Posterior vena cava (tissue), 2 donors: ENCODE data around the gene ILK. TPM values are rescaled to one million over a fixed set of nuclear protein-coding genes. Genes with fewer than 3 reads are reported as not detected.

ENCODE experiments used
- DNase-seq: peaks from one replicate; pipeline ENCODE4 v3.0.0-alpha.2; 2020; ENCODE audit warnings: low spot score
- intact Hi-C, 2 donors: fragments of 100-400 bp; cut with DNase I; formaldehyde crosslinking; loops; one replicate each; pipeline versions ENCODE4 v1.14.1 to v1.14.2; 2022 to 2023
- long read RNA-seq, 2 donors: library from polyadenylated mRNA; unstranded; transcript quantifications; one replicate each; pipeline ENCODE4 v2.0.0, GENCODE V29; 2020 to 2021
- total RNA-seq, 2 donors: library from RNA; stranded (reverse); fragmentation: NEBNext Ultra II Directional; extraction: Animal tissue kit (Norgen Biotek cat#: 25700); gene quantifications; one replicate each; pipeline ENCODE4 v1.2.1, GENCODE V29; 2021
- donor health status: DM: yes; HTN: yes; CAD: no.
- donor health status: DM: yes; HTN: yes; CAD: no.

ILK gene
- 100 to 1,000 TPM; 340 to 384 TPM for total RNA-seq
- long read RNA-seq, donor 1, transcript ILK-202 (12 exons, 2,074 nt): minor isoform, 12 of 332 reads
- long read RNA-seq, donor 1, transcript ILK-203 (13 exons, 1,692 nt): major isoform, 207 of 332 reads
- long read RNA-seq, donor 1, transcript ILK-212 (12 exons, 1,617 nt): minor isoform, 6 of 332 reads
- long read RNA-seq, donor 1, transcript ILK-201 (13 exons, 1,802 nt): minor isoform, 69 of 332 reads
- long read RNA-seq, donor 1, partial matches to known transcripts: 13 of 332 reads
- long read RNA-seq, donor 1, other reads (novel, unspliced or antisense): 24 of 332 reads
- long read RNA-seq, donor 2, transcript ILK-202 (12 exons, 2,074 nt): minor isoform, 105 of 2,388 reads
- long read RNA-seq, donor 2, transcript ILK-203 (13 exons, 1,692 nt): major isoform, 1,363 of 2,388 reads
- long read RNA-seq, donor 2, transcript ILK-201 (13 exons, 1,802 nt): minor isoform, 591 of 2,388 reads
- long read RNA-seq, donor 2, transcript ILK-212 (12 exons, 1,617 nt): minor isoform, 34 of 2,388 reads
- long read RNA-seq, donor 2, partial matches to known transcripts: 81 of 2,388 reads
- long read RNA-seq, donor 2, other reads (novel, unspliced or antisense): 203 of 2,388 reads

DNA sequence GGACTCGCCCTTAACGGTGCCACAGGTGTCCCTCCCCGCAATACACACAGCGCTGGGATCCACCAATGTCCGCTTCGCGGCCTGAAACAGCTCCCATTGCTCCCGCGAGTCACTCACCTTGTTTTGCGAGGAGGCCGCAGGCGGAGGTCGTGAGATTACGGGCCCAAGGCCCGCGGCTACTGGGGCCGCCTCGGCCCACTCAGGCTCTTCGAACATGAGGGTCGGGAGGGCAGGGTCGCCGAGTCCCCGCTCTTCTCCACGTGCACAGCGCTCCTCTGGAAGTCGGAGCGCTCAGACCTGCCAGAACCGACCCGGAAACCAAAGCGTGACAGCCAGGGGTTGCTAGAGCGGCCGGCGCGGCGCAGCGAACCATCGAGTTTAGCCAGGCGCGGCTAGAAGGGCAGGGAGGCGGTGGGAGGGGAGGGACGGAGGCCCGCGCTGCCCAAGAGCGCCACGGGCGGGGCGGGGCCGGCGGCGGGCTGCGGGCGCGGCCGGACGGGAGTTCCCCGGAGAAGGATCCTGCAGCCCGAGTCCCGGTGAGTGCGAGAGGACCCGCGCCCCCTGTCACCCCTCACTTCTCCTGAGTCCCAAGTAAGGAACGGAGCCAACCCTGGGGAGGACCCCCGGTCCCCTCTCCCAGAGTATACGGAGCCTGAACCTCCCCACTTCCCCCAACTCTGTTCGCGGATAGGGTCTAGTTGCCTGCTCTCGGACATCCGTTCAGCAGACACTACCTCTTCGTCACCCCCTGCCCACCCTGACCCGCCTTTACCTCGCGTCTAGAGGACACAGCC, at the start of gene ILK, which contains the start of gene RRP8:
TSS of gene ILK (plus strand) at position 488 of the 794 bp plus-strand sequence. CDS start 498 bp downstream, outside the sequence.
TSS of gene RRP8 (minus strand) at position 330 of the 794 bp plus-strand sequence. CDS start at position 216, 114 bp downstream.
- intact Hi-C loops: no loop called here
- peak; percentile 98 for DNase-seq

DNA sequence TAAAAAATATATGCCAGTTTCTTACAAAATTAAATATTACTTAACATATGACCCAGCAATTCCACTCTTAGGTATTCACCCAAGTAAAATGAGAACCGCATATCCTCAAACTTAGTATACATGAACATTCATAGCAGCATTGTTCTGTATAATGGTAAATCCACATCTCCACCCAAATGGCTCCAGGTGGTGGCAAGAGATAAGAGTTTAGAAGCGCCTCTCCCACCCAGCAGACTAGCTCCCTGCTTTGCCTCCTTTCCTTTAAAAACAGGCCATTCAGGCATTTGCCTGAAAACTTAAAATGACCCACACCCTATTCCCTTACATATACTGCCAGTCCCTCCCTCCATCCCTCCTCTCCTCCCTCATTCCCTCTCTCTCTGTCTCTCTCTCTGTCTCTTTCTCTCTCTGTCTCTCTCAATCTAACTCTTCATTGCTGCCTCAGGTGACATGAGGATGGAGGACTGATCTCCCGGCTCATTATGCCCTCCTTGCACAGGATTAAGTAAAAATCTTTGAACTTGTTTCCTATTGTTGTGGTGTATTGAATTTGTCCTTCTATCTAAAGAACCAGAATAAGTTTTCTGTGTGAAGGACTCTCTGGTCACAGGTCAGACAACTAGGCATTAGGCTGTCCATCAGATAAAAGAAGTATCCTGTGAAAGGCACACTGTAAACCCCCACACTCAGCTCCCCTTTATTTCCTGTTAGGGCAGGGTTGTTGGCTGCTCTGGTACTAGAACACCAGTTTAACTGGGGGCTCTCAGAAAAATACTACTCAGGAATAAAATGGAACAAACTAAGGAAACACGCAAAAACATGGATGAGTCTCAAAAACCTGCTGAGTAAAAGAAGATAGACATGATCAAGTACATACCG, 48.5 kb upstream of the ILK start:
- intact Hi-C loops: no loop called here
- DNase-seq: no peak

DNA sequence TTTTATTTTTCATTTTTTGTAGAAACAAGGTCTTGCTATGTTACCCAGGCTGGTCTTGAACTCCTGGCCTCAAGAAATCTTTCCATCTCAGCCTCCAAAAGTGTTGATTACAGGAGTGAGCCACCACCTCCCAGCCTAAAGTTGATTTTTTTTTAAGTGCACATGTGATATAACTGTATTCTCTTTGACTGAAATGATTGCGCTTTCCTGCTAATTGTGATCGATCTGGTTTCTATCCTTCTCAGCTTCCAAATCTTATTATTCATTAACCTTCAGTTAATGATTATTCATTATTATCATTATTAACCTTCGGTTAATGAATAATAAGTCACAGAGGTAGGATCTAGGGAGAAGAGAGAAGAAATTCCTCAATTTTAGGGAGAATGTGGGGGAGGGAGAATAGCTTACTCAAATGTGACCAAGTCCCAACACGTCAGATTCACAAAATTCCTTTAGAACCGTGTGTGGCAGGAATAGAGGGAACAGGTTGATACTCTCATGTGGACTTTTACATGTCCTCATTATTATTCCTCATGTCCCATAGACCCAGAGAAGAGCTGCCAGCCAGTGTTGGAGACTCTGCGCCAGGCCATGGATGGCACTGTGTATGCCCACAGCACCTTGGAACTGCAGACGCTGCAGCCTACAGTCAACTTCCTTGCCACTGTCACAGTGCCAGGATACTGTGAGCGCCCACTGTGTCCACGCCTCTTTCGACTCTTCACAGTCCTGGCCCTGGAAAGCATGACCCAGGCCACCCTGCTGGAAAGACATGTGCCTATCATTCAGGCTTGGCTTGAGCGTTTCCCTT, 47.2 kb upstream of the ILK start:
- intact Hi-C loops: no loop called here
- DNase-seq: no peak

DNA sequence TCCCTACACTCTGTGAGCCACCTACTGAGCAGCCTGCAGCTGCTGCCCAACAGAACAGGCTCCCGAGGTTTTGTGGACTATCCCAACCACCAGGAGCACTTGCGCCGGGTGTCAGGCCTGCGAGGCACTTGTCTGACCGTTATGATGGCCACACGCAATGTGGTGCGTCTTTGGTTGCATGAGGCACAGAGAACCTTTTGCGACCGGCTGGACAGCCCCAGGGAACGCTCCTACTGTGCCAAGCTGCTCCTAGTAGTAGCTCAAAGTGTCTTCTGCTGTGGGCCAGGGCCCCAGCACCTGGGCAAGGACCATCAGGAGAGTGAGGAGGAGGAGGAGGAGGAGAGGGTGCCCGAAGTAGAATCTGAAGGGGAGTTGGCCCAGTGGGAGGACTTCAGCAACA, 46.5 kb upstream of the ILK start:
- intact Hi-C loops: no loop called here
- DNase-seq: no peak

DNA sequence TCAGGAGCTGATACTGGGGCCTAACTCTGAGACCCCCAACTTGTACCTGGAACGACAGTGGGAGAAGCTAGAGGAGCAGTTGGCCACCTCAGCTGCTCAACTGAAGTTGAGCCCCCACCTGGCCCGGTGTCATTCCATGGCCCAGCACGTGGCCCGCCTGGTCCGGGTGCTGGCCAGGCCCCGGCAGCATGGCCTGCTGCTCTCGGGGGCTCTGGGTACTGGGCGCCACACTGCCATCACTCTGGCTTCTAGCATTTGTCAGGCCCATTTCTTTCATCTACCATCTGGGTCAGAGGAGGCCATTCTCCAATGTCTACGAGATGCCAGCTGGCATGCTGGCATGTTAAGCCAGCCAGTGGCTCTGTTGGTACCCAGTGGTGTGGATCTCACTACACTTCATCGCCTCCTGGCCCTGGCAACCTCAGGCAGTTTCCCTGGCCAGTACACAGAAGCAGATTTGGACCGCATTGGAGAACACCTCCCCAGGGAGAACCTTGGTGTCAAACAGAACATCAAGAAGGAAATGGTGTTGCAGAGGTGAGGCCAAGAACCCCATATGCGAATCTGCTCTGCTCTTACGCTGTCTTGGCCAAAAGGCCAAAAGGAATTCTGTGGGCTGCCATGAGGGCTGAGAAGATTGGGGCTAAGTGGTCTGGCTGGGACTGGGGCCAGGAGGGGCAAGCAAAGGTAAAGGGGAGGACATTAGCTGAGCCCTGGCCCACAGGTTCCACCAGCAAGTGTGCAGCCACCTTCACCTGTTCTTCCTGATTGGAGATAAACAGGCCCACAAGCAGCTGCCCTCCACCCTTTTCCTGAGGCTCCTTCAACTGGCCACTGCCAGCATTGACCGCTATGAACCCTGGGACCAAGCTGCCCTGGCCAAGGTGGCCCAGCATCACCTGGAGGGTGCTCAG, 45.6 kb upstream of the ILK start:
- DNase-seq: no peak
- intact Hi-C loops: no loop called here

DNA sequence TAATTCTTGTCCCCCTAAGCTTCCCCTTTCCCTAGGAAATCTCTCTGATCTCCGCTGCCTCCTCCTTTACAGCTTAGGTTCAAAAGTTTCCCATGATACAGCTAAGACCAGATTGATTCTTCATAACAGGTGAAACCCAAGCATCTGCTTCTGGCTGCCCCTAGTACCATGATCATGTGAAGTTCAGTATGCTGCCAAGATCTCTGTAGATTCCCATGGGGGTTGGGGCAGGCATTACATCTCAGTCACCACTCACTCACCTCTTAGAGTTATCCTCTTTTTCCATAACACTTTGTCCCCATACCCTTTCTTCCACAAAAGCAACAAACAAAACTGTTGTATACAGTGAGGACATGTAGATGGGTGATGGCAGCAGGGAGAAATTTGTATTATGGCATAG, 44.2 kb upstream of the ILK start:
- intact Hi-C loops: no loop called here
- DNase-seq: no peak

DNA sequence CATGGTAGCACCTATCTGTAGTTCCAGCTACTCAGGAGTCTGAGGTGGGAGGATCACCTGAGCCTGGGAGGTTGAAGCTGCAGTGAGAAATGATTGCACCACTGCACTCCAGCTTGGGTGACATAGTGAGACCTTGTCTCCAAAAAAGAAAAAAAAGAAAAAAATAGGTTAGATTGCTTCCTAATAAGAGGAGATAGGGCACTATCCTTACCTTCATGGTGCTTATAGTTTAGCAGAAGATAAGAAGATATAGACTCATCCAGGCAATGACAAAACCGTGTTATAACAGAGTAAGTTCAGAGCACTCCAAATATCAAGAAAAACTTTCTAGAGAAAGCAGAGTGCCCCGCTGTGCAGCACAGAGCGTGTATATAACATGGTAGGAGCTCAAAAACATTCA, 42.3 kb upstream of the ILK start:
- intact Hi-C loops: no loop called here
- no peak for DNase-seq

DNA sequence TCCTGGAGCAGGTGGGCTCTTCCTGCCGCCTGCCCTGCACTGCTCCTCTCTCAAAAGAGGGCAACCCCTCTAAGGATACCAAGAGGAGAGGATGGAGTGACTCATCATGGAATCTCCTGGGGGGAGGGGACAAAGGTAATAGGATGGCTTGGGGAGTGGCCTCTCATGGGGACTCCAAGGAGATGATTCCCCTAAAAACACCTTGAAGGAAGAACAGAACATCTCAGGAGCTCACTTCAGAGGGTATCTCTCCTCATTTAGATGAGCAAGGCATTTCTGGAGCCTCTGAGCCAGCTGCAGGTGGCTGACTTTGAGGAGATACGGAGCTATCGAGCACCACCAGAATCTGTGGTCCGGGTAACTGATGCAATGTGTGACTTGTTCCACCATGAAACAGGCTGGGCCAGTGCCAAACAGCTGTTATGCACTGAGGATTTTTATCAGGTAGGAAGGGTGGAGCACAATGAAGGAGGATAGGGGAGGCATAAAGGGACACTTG, 40.4 kb upstream of the ILK start:
- peak; percentile 36 for DNase-seq
- intact Hi-C loops: no loop called here

DNA sequence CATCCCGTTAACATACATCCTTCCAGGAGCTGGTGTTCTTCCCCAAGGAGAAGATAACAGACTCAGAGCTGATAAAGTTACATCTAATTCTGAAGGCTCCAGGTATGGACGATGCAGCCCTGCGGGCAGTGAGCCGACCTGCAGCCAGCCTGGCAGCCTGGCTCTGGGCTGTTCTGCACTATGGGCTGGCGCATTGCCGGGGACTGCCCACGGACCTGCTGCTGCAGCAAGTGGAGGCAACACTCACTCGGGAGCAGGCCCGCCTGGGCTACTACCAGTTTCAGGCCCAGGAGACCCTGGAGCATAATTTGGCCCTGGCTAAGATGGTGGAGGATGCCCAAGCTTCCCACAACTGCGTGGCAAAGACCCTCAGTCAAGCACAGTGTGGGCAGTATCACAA, 39.9 kb upstream of the ILK start:
- DNase-seq: peak; percentile 75
- intact Hi-C loops: no loop called here

DNA sequence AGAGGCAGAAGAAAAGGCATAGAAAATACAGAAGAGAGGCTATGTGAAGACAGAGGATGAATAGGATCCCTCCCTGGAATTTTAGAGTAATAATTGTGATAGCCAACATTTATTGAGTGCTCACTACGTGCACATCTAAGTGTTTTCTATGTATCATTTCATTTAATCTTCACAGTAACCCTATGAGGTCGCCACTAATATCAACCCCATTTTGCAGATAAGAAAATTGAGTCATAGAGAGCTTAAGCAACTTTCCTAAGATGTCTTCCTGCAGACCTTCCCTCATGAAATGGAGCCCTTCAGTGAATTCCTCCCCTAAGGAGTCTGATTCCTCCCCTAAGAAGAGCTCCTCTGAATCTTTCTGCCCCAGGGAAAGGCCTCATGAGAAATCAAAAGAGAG, 38.2 kb upstream of the ILK start:
- DNase-seq: no peak
- intact Hi-C loops: no loop called here

DNA sequence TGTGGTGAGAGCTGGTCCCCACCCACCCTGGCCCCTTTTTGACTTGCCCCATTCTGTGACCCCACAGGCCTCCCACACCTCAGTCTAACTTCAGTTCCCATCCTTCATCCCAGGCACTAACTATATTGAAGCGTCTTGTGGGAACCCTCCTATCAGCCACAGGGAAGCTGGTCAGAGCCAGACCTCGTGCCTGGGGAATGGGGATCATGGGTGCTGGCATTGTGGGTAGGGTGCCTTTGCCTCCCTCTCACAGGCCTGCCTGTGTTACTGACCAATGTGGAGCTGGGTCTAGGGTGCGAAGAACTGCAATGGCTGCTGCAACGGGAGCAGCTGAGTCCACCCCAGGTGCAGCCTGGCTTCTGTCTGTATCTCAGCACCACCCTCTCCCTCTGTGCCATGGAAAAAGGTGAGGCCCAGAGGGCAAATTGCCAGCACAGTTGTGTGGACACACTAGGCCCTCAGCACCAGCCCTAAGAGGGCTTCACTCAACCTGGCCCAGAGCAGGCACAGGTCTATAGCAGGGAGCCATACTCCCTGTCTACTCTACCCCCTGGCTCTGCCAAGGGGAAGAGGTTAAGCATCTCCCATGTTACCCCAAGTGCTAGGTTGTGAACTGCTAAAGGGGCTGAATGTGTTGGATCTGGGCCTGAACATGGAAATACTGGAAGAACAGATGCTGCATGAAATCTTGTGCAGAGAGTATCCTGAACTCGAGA, 37.4 kb upstream of the ILK start:
- intact Hi-C loops: no loop called here
- no peak for DNase-seq

DNA sequence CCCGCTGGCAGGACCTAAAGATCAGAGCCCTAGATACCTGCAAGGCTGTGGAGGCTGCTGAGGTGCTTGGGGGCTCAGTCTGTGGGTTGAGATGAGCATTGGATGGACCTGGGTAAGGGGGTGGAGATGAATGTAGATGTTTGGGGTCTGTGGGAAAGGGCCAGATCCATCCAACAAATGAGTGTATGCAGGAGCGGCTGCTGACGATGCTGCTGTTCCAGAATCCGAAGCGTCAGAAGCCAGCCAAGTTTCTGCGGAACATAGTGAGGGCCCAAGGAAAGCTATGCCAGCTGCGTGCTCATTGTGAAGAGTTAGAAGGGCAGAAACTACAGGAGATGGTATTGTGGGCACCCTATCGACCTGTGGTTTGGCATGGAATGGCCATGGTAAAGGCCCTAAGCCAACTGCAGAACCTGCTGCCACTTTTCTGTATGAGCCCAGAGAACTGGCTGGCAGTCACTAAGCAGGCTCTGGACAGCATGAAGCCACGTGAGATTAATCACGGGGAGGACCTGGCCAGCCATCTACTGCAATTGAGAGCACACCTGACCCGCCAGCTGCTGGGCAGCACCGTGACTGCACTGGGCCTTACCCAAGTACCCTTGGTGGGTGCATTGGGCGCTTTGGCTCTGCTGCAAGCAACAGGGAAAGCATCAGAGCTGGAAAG, 36.7 kb upstream of the ILK start:
- DNase-seq: no peak
- intact Hi-C loops: no loop called here

DNA sequence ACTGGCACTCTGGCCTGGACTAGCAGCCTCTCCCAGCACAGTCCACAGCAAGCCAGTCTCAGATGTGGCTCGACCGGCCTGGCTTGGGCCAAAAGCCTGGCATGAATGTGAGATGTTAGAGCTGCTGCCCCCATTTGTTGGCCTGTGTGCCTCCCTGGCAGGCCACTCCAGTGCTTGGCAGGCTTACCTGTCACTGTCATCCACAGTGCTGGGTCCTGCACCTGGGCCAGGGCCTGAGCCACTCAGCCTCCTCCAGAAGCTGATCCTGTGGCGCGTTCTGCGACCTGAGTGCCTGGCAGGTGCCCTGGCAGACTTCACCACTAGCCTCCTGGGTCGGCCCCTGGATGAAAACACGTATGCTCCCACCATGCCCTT, 36.2 kb upstream of the ILK start:
- peak; percentile 75 for DNase-seq
- intact Hi-C loops: no loop called here

DNA sequence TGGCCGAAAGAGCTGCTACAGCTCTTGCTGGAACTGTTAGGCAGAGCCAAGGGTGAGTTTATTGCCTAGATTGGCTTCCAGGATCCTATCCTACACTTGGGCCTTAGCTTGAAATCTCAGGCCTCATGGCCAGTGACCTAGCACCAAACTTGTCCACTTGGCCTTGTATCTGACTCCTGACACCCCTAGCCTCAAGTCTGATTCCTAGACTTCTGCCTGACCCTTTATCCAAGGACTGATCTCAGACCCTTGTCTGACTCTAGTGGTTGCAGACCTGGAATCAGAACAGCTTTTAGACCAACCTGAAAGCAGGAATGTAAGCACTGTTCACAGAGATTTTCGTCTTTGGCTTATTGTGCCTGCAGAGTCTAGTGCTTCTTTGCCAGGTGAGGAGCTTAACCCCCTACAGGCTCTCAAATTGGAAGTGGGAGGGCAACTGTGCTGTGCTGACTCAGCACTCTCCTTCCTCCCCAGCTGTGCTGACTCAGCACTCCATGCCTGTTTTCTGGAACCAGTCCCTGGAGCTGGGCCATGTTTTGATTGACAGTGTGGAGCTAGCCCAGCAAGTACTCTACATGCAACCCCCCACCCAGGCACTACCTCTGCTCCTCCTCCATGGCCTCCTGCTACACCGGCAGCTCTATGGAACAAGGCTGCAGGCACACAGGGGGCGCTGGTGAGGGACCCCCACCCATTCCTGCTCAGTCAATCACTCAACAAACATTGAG, 35.2 kb upstream of the ILK start:
- intact Hi-C loops: no loop called here
- DNase-seq: peak; percentile 76

DNA sequence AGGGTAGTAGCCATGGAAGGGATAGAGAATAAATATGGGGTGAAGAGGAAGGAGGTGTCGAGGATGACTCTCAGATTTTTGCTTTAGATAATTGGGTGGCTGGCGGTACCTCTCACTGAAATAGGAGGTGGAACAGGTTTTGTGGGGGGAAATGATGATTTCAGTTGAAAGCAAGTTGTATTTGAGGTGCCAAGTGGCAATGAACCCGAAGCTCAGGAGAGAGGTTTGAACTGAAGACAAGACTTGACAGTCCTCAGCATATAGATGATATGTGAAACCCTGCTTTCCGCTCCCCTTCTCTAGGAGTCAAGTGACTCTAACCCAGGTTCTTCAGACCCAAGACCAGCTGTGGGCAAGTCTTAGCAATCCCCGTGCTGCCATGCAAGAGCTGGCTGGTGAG, 33.9 kb upstream of the ILK start:
- intact Hi-C loops: loop anchor here in 1 of 2 donors (5.0 kb wide), 1 partner anchor 32 kb away; no protein-coding TSS in a partner anchor
- DNase-seq: no peak
